PC-3 (cell line): ENCODE results near the gene MMP1.

ENCODE experiments used
- EZH2 ChIP-seq: fragments of 300-600 bp; sonication (generic); IDR thresholded peaks from one replicate; pipeline ENCODE4 v1.6.1; 2017; ENCODE audit warnings: antibody characterized with exemption, mild to moderate bottlenecking, low read length; ENCODE audit not compliant: unreplicated experiment
- EZH2phosphoT487 ChIP-seq: fragments of 300-600 bp; sonication (generic); IDR thresholded peaks from 2 replicates; pipeline ENCODE4 v1.6.1; 2018; ENCODE audit warnings: mild to moderate bottlenecking, antibody characterized with exemption, low read length, borderline replicate concordance
- TF ChIP-seq, protein P1 (sequence below): fragments of 300-600 bp; sonication (generic); conservative IDR thresholded peaks from 2 replicates; pipeline ENCODE4 v1.5.1; 2017; ENCODE audit warnings: antibody characterized with exemption, low read depth, mild to moderate bottlenecking, low read length

DNA sequence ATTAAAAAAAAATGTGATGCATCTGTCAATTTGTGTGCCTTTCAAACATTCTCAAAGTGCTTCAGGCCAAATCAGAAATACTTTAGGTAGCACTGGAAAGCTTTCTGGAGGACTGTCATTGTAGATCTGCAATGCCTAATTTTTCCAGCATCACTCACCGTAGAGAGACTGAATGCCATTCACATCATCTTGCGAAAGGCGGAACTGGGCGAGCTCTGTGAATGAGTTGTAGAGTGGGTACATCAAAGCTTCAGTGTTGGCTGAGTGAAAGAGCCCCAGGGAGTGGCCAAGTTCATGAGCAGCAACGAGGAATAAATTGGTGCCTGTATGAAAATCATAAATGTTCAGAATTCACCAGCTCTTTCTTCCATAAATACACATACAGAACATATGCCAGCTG, 21.5 kb downstream of the MMP1 start:
- TF ChIP-seq, protein P1, sequence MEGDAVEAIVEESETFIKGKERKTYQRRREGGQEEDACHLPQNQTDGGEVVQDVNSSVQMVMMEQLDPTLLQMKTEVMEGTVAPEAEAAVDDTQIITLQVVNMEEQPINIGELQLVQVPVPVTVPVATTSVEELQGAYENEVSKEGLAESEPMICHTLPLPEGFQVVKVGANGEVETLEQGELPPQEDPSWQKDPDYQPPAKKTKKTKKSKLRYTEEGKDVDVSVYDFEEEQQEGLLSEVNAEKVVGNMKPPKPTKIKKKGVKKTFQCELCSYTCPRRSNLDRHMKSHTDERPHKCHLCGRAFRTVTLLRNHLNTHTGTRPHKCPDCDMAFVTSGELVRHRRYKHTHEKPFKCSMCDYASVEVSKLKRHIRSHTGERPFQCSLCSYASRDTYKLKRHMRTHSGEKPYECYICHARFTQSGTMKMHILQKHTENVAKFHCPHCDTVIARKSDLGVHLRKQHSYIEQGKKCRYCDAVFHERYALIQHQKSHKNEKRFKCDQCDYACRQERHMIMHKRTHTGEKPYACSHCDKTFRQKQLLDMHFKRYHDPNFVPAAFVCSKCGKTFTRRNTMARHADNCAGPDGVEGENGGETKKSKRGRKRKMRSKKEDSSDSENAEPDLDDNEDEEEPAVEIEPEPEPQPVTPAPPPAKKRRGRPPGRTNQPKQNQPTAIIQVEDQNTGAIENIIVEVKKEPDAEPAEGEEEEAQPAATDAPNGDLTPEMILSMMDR = no peak
- TF ChIP-seq EZH2 (no peak), EZH2phosphoT487 (no peak)
